Panc1 (cell line): Measurements from ENCODE around the gene HGFAC.

Experiments
- POLR2AphosphoS5 ChIP-seq: IDR thresholded peaks from 2 replicates; pipeline ENCODE4 v1.6.1; 2012; ENCODE audit warnings: mild to moderate bottlenecking, low read depth, low read length, moderate library complexity
- TF ChIP-seq, protein P1 (sequence below): fragments of 450-650 bp; IDR thresholded peaks from 2 replicates; pipeline ENCODE4 v1.5.1; 2017; ENCODE audit warnings: mild to moderate bottlenecking
- TF ChIP-seq, protein P2 (sequence below), 2 experiments: IDR thresholded peaks; 2 replicates each; pipeline ENCODE4 v1.6.1; 2011 to 2012; ENCODE audit warnings: low read depth in 2 of 2, control low read depth in 1 of 2, low read length in 1 of 2, mild to moderate bottlenecking in 1 of 2, moderate library complexity in 1 of 2; ENCODE audit not compliant: insufficient read depth in 1 of 2

DNA sequence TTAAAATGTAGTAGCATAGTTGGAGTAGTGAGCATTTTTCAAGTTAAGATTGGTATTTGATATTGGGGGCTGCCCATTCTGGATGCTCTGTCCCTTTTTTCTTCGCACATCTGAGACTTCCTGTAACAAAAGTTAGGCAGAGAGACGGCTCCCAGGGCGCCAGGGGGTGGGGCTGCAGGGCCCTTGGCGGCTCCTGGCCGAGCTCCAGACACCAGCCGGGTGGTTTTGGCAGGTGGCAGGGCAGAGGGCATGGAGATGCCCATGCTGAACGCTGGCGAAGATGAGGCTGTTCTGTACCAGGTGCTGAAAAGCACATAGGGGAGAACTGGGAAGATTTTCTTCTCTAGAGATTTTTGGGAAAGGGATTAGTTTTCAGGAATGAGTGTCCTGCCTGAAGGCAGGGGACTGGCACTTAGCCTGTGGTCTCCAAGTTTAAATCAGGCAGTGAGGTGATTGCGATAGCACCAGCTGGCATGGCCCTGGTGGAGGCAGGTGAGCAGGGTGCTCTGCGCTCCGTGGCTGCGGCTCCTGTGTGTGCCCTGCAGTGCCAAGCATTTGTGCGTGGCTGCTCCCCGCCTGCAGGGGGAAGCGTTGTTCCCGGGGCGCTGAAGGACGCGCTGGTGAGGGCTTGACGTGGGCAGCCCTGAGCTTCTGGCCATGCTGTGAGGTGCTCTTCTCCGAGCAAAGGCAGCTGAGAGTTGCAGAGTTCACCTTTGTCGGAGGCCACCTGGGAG, 23.6 kb upstream of the HGFAC start:
- TF ChIP-seq, protein P1, sequence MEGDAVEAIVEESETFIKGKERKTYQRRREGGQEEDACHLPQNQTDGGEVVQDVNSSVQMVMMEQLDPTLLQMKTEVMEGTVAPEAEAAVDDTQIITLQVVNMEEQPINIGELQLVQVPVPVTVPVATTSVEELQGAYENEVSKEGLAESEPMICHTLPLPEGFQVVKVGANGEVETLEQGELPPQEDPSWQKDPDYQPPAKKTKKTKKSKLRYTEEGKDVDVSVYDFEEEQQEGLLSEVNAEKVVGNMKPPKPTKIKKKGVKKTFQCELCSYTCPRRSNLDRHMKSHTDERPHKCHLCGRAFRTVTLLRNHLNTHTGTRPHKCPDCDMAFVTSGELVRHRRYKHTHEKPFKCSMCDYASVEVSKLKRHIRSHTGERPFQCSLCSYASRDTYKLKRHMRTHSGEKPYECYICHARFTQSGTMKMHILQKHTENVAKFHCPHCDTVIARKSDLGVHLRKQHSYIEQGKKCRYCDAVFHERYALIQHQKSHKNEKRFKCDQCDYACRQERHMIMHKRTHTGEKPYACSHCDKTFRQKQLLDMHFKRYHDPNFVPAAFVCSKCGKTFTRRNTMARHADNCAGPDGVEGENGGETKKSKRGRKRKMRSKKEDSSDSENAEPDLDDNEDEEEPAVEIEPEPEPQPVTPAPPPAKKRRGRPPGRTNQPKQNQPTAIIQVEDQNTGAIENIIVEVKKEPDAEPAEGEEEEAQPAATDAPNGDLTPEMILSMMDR = no peak; the same call in 1 of the 2 replicates
- TF ChIP-seq, protein P2, sequence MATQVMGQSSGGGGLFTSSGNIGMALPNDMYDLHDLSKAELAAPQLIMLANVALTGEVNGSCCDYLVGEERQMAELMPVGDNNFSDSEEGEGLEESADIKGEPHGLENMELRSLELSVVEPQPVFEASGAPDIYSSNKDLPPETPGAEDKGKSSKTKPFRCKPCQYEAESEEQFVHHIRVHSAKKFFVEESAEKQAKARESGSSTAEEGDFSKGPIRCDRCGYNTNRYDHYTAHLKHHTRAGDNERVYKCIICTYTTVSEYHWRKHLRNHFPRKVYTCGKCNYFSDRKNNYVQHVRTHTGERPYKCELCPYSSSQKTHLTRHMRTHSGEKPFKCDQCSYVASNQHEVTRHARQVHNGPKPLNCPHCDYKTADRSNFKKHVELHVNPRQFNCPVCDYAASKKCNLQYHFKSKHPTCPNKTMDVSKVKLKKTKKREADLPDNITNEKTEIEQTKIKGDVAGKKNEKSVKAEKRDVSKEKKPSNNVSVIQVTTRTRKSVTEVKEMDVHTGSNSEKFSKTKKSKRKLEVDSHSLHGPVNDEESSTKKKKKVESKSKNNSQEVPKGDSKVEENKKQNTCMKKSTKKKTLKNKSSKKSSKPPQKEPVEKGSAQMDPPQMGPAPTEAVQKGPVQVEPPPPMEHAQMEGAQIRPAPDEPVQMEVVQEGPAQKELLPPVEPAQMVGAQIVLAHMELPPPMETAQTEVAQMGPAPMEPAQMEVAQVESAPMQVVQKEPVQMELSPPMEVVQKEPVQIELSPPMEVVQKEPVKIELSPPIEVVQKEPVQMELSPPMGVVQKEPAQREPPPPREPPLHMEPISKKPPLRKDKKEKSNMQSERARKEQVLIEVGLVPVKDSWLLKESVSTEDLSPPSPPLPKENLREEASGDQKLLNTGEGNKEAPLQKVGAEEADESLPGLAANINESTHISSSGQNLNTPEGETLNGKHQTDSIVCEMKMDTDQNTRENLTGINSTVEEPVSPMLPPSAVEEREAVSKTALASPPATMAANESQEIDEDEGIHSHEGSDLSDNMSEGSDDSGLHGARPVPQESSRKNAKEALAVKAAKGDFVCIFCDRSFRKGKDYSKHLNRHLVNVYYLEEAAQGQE (IDR thresholded peaks at IDR 0.05; ENCODE audit: insufficient read depth in 1 of 2, low read depth in 2 of 2, low read length in 1 of 2) = no peak
- no peak for TF ChIP-seq POLR2AphosphoS5
